ENCODE measurements around the gene GNAT1. TPM values are rescaled to one million over a fixed set of nuclear protein-coding genes. Genes with fewer than 3 reads are reported as not detected.

Gene GNAT1
- total RNA-seq, 2 donors from 2014 or later = 0.54 TPM; not detected in 1

- DNase-seq (ENCODE audit: low spot score) (no peak), ATAC-seq (ENCODE audit: insufficient number of reproducible peaks, low FRiP score, low read depth) (no peak)
- Histone ChIP-seq H3K27ac (no peak overlapping the region), H3K4me3 (no peak overlapping the region), H3K9me3 (no peaks in the 10 kb centered on the region), H3K4me1 (ENCODE audit: control insufficient read depth in 1 of 2, low read depth in 2 of 2) (no peaks in the 10 kb centered on the region), H3K36me3 (peaks cover 6% of the 10 kb centered on the region), H3K27me3 (replicated peaks; ENCODE audit: insufficient read depth) (no peaks in the 10 kb centered on the region)
- no peak for TF ChIP-seq CTCF (IDR thresholded peaks at IDR 0.05)
Observed at GRCh38 chr3:50181985-50182384, 9.4 kb upstream of the GNAT1 start.

- Histone ChIP-seq H3K27me3 (replicated peaks; ENCODE audit: insufficient read depth) (no peaks in the 10 kb centered on the region), H3K36me3 (peaks cover 5% of the 10 kb centered on the region), H3K27ac (no peak overlapping the region), H3K9me3 (no peaks in the 10 kb centered on the region), H3K4me3 (no peak overlapping the region), H3K4me1 (ENCODE audit: control insufficient read depth in 1 of 2, low read depth in 2 of 2) (no peaks in the 10 kb centered on the region)
- TF ChIP-seq CTCF (IDR thresholded peaks at IDR 0.05) = no peak
- DNase-seq (ENCODE audit: low spot score) (no peak), ATAC-seq (ENCODE audit: insufficient number of reproducible peaks, low FRiP score, low read depth) (no peak)
Observed at GRCh38 chr3:50182533-50183099, 8.8 kb upstream of the GNAT1 start.

- ATAC-seq (ENCODE audit: insufficient number of reproducible peaks, low FRiP score, low read depth) = no peak
- Histone ChIP-seq H3K36me3 (peaks cover 5% of the 10 kb centered on the region), H3K4me3 (no peak overlapping the region), H3K4me1 (ENCODE audit: control insufficient read depth in 1 of 2, low read depth in 2 of 2) (no peaks in the 10 kb centered on the region), H3K9me3 (no peaks in the 10 kb centered on the region), H3K27me3 (replicated peaks; ENCODE audit: insufficient read depth) (no peaks in the 10 kb centered on the region), H3K27ac (no peak overlapping the region)
- no peak for TF ChIP-seq CTCF (IDR thresholded peaks at IDR 0.05)
- no peak for DNase-seq (ENCODE audit: low spot score)
Observed at GRCh38 chr3:50183755-50184154, 7.7 kb upstream of the GNAT1 start.

- ATAC-seq (ENCODE audit: insufficient number of reproducible peaks, low FRiP score, low read depth) = no peak
- peaks cover 0 to 4% of the 10 kb centered on the region in 2 donors for H3K4me1 ChIP-seq (ENCODE audit: control insufficient read depth in 1 of 2, low read depth in 2 of 2)
- peaks cover 5% of the 10 kb centered on the region for H3K36me3 ChIP-seq
- no peak for DNase-seq (ENCODE audit: low spot score)
- no peak overlapping the region for H3K27ac ChIP-seq
- no peaks in the 10 kb centered on the region for H3K27me3 ChIP-seq (replicated peaks; ENCODE audit: insufficient read depth)
- no peak for TF ChIP-seq CTCF (IDR thresholded peaks at IDR 0.05)
- no peaks in the 10 kb centered on the region for H3K9me3 ChIP-seq
- H3K4me3 ChIP-seq = no peak overlapping the region
Observed at GRCh38 chr3:50184242-50184978, 7.0 kb upstream of the GNAT1 start.

GRCh38 chr3:50185230-50185629 is 6.2 kb upstream of the GNAT1 start:
- H3K4me1 ChIP-seq (ENCODE audit: control insufficient read depth in 1 of 2, low read depth in 2 of 2) = peaks cover 0 to 4% of the 10 kb centered on the region in 2 donors
- no peak for ATAC-seq (ENCODE audit: insufficient number of reproducible peaks, low FRiP score, low read depth)

More at GRCh38 chr3:50185230-50185629, 6.2 kb upstream of the GNAT1 start:
- Histone ChIP-seq H3K4me3 (no peak overlapping the region), H3K27me3 (replicated peaks; ENCODE audit: insufficient read depth) (no peaks in the 10 kb centered on the region), H3K9me3 (no peaks in the 10 kb centered on the region), H3K36me3 (peaks cover 5% of the 10 kb centered on the region), H3K27ac (no peak overlapping the region)
- DNase-seq (ENCODE audit: low spot score) = no peak
- TF ChIP-seq CTCF (IDR thresholded peaks at IDR 0.05) = no peak
